ENCODE results near the gene SH2D2A. TPM values are rescaled to one million over a fixed set of nuclear protein-coding genes. Genes with fewer than 3 reads are reported as not detected.

SH2D2A gene
- total RNA-seq, 1 donor from 2014 or later: 3.5 TPM

DNA sequence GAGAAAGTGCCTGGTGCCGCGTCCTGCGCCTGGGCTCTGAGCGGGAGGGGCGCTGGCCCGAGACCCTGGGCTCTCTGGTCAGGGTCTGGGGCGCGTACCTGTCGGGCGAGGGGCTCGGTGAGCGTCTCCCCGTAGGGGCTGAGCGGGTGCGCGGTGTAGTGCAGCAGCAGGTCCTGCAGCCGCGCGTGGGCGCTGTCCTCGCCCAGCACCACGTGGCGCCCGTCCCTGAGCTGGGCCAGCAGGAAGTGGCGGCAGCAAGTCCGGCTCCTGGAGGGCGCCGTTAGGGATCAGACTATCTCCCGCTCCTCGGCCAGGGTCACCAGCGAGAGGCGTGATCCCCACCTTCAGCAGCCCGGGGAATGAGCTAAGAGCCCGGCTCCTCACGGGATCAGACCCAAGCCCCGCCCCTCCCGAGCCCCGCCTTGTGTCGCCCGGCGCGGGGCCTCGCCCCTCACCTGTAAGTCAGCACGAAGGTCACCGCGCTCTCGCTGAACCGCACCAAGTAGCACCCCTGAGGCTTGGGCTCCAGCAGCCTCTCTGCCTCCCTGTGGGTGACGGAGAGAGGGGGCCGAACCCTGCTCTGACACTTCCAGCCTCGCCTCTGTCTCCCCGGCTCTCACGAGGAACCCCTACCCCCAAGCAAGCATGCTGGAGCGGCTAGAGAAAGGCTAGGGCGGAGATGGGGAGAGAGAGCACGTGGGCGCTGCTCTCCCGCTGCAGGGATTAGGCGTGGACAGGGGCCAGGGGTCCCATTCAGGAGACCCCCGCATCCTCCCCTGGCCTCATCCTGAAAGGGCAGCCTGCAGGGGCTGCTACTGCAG lies 2.7 kb downstream of the SH2D2A start:
- TF ChIP-seq, protein P1, sequence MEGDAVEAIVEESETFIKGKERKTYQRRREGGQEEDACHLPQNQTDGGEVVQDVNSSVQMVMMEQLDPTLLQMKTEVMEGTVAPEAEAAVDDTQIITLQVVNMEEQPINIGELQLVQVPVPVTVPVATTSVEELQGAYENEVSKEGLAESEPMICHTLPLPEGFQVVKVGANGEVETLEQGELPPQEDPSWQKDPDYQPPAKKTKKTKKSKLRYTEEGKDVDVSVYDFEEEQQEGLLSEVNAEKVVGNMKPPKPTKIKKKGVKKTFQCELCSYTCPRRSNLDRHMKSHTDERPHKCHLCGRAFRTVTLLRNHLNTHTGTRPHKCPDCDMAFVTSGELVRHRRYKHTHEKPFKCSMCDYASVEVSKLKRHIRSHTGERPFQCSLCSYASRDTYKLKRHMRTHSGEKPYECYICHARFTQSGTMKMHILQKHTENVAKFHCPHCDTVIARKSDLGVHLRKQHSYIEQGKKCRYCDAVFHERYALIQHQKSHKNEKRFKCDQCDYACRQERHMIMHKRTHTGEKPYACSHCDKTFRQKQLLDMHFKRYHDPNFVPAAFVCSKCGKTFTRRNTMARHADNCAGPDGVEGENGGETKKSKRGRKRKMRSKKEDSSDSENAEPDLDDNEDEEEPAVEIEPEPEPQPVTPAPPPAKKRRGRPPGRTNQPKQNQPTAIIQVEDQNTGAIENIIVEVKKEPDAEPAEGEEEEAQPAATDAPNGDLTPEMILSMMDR (IDR thresholded peaks at IDR 0.05): peak; percentile 65
- Histone ChIP-seq H3K9me3 (no peaks in the 10 kb centered on the region), H3K4me3 (peak overlapping the region; percentile 56), H3K27me3 (ENCODE audit: low read depth) (no peaks in the 10 kb centered on the region), H3K36me3 (no peaks in the 10 kb centered on the region), H3K4me1 (peaks cover 28% of the 10 kb centered on the region), H3K27ac (peak overlapping the region; percentile 41)
- intact Hi-C loops (cut with DNase I): no loop called here
- ATAC-seq (peak; percentile 84 to 86), DNase-seq (peak; percentile 81)

DNA sequence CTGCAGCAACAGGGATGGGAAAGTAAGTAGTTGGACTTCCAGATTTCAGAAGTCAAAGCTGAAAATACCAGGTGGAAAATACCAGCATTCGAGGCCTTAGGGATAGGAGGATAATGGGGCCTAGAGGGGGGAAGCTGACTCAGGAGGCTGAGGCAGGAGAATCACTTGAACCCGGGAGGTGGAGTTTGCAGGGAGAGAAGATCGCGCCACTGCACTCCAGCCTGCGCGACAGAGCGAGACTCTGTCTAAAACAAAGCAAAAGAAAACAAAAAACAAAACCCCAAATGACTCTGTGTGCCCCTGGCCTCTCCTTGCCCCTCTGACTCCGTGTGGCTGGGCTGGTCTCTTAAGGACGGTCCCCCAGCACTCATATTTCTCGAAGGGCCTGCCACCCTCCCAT lies 3.4 kb downstream of the SH2D2A start:
- TF ChIP-seq, protein P1 (IDR thresholded peaks at IDR 0.05): no peak
- no peak for ATAC-seq
- H3K9me3 ChIP-seq: no peaks in the 10 kb centered on the region
- no peak for DNase-seq
- no peak overlapping the region for H3K27ac ChIP-seq
- no peaks in the 10 kb centered on the region for H3K27me3 ChIP-seq (ENCODE audit: low read depth)
- H3K4me3 ChIP-seq: peak overlapping the region; percentile 56
- intact Hi-C loops (cut with DNase I): no loop called here
- peaks cover 28% of the 10 kb centered on the region for H3K4me1 ChIP-seq
- H3K36me3 ChIP-seq: no peaks in the 10 kb centered on the region

DNA sequence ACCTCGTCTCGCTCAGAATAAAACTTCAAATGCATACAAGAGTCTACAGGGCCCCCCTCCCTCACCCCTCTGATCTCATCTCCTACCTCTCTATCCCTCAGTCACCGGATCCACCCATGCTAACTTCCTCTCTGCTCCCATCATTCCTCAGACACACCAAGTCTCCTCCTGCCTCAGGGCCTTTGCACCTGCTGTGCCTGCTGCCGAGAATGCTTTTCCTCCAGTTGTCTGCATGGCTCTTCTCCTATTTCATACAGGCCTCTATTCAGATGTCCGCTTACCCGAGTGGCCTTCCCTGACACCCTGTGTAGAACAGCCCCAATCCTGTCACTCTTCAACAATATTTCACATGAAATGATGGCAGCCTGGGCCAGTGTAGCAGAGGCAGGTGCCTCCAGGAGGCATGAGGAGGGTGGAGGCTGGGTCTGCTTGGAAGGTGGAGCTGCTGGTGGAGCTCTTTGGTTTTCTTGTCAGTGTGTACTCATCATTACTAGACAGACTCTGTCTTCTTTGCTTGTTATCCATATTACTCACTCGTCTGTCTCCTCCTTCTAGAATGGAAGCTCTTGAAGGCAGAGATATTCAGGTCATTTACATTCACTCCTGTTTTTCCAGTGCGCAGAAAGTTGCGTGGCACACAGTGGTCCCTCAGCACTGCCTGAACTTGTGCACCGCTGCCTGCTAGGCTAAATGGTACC lies 4.2 kb downstream of the SH2D2A start:
- DNase-seq: no peak
- TF ChIP-seq, protein P1 (IDR thresholded peaks at IDR 0.05): no peak
- ATAC-seq: no peak
- intact Hi-C loops (cut with DNase I): no loop called here
- Histone ChIP-seq H3K27me3 (ENCODE audit: low read depth) (no peaks in the 10 kb centered on the region), H3K4me3 (no peak overlapping the region), H3K4me1 (peaks cover 28% of the 10 kb centered on the region), H3K9me3 (no peaks in the 10 kb centered on the region), H3K27ac (no peak overlapping the region), H3K36me3 (no peaks in the 10 kb centered on the region)

DNA sequence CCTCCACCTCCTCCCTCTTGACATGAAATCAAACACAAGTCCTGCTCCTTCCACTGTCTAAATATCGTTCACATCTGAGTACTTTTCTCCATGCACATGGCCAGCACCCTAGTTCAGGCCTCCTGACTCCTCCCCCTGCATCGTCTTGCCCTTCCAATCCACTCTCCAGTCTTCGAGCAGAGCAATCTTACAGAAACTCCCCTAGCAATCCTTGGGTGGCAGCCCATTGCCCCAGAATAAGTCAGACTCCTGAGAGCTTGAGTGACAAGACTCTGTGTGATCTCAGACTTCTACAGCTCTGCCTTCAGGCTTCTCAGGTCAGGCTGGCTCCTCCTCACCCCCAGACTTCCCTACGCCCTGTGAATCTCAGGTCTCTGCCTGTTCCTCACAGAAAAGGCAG lies 5.5 kb downstream of the SH2D2A start:
- no peak for DNase-seq
- TF ChIP-seq, protein P1 (IDR thresholded peaks at IDR 0.05): no peak
- intact Hi-C loops (cut with DNase I): no loop called here
- H3K36me3 ChIP-seq: no peaks in the 10 kb centered on the region
- H3K4me3 ChIP-seq: no peak overlapping the region
- no peaks in the 10 kb centered on the region for H3K9me3 ChIP-seq
- ATAC-seq: no peak
- peaks cover 33% of the 10 kb centered on the region for H3K4me1 ChIP-seq
- no peak overlapping the region for H3K27ac ChIP-seq
- H3K27me3 ChIP-seq (ENCODE audit: low read depth): no peaks in the 10 kb centered on the region

DNA sequence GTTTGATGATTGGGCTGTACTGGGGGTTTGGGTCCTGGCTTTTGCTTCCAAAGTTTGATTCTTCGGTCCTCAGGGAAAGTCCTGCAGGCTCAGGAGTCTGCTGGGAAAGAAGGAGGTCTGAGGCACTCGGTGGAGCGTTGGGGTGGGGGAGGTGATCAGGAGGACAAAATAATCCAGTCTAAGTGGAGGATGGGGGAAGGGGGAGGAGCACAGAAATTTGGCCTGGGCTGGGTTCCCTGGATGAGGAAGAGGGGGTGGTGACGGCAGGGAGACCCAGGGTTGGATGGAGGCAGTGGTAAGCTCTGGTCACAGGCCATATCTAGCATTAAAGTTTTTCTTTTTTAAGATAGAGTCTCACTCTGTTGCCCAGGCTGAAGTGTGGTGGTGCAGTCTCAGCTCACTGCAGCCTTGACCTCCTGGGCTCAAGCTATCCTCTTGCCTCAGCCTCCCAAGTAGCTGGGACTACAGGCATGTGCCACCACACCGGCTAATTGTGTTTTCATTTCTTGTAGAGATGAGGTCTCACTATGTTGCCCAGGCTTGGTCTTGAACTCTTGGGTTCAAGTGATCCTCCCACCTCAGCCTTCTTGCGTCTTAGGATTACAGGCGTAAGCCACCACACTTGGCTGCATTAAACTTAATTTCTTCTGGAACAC lies 6.8 kb downstream of the SH2D2A start:
- Histone ChIP-seq H3K9me3 (no peaks in the 10 kb centered on the region), H3K27ac (no peak overlapping the region), H3K36me3 (no peaks in the 10 kb centered on the region), H3K4me3 (no peak overlapping the region), H3K27me3 (ENCODE audit: low read depth) (no peaks in the 10 kb centered on the region), H3K4me1 (peaks cover 37% of the 10 kb centered on the region)
- TF ChIP-seq, protein P1 (IDR thresholded peaks at IDR 0.05): no peak
- DNase-seq (no peak), ATAC-seq (no peak)
- intact Hi-C loops (cut with DNase I): no loop called here
